GM19035 (cell line): ENCODE results near the gene RASGEF1C.
A peak's percentile ranks its signal among the peaks of the same experiment; 100 is the strongest.

Source experiments
- ATAC-seq: cut with Tn5 transposase; IDR thresholded peaks from one replicate; pipeline ENCODE4 v1.9.1; 2021; ENCODE audit not compliant: unreplicated experiment

The RASGEF1C gene

GRCh38 chr5:180209137-180209581 is at the start of gene RASGEF1C:
Gene RASGEF1C, minus strand, starts transcription at chr5:180209211. Its CDS starts 71,159 bp downstream, at chr5:180138052.
- peak; percentile 77 for ATAC-seq

- ATAC-seq, result no peak
Measured at GRCh38 chr5:180253036-180253824, 44.2 kb upstream of the RASGEF1C start.

GRCh38 chr5:180251887-180252286 is 42.9 kb upstream of the RASGEF1C start:
- no peak for ATAC-seq

- no peak for ATAC-seq
Measured at GRCh38 chr5:180251141-180251540, 42.1 kb upstream of the RASGEF1C start.

- no peak for ATAC-seq
Measured at GRCh38 chr5:180250329-180250728, 41.3 kb upstream of the RASGEF1C start.

- no peak for ATAC-seq
Measured at GRCh38 chr5:180241600-180241999, 32.6 kb upstream of the RASGEF1C start.

- ATAC-seq, result no peak
Measured at GRCh38 chr5:180238631-180239030, 29.6 kb upstream of the RASGEF1C start.

GRCh38 chr5:180235846-180236245 is 26.8 kb upstream of the RASGEF1C start:
- no peak for ATAC-seq

GRCh38 chr5:180235077-180235476 is 26.1 kb upstream of the RASGEF1C start:
- no peak for ATAC-seq

- no peak for ATAC-seq
Measured at GRCh38 chr5:180234271-180234670, 25.3 kb upstream of the RASGEF1C start.

GRCh38 chr5:180233729-180234128 is 24.7 kb upstream of the RASGEF1C start:
- no peak for ATAC-seq

- no peak for ATAC-seq
Measured at GRCh38 chr5:180230017-180230416, 21.0 kb upstream of the RASGEF1C start.

GRCh38 chr5:180222056-180222455 is 13.0 kb upstream of the RASGEF1C start:
- no peak for ATAC-seq

- no peak for ATAC-seq
Measured at GRCh38 chr5:180217797-180218196, 8.8 kb upstream of the RASGEF1C start.

- no peak for ATAC-seq
Measured at GRCh38 chr5:180216646-180217171, 7.7 kb upstream of the RASGEF1C start.

GRCh38 chr5:180215783-180216630 is 7.0 kb upstream of the RASGEF1C start:
- no peak for ATAC-seq

GRCh38 chr5:180214870-180215770 is 6.1 kb upstream of the RASGEF1C start:
- no peak for ATAC-seq

GRCh38 chr5:180213657-180214207 is 4.7 kb upstream of the RASGEF1C start:
- no peak for ATAC-seq

- no peak for ATAC-seq
Measured at GRCh38 chr5:180213256-180213600, 4.2 kb upstream of the RASGEF1C start.
